Suprapubic skin (tissue), 4 donors: Measurements from ENCODE around the gene MRPS7. TPM values are rescaled to one million over a fixed set of nuclear protein-coding genes. Genes with fewer than 3 reads are reported as not detected.

Experiments
- DNase-seq, 2 donors: peaks; one replicate each; pipeline ENCODE4 v3.0.0-alpha.2; 2019; ENCODE audit warnings: low spot score in 2 of 2
- H3K27ac ChIP-seq: fragments of 200-600 bp; sonication (generic); one replicate; pipeline ENCODE4 v1.5.1; 2019
- H3K27me3 ChIP-seq: fragments of 200-600 bp; sonication (generic); one replicate; pipeline ENCODE4 v1.5.1; 2019
- H3K36me3 ChIP-seq: fragments of 200-600 bp; sonication (generic); one replicate; pipeline ENCODE4 v1.5.1; 2019
- H3K4me1 ChIP-seq: fragments of 200-600 bp; sonication (generic); one replicate; pipeline ENCODE4 v1.5.1; 2019
- H3K4me3 ChIP-seq: fragments of 200-600 bp; sonication (generic); one replicate; pipeline ENCODE4 v1.5.1; 2019; ENCODE audit warnings: mild to moderate bottlenecking
- H3K9me3 ChIP-seq: fragments of 200-600 bp; sonication (generic); one replicate; pipeline ENCODE4 v1.5.1; 2019
- EP300 ChIP-seq: sonication (generic); formaldehyde crosslinking; IDR thresholded peaks from one replicate; pipeline ENCODE4 v1.6.1; 2017; ENCODE audit warnings: antibody characterized with exemption
- POLR2A ChIP-seq, 2 donors: fragments of 450-650 bp; IDR thresholded peaks; one replicate each; pipeline ENCODE4 v1.6.1; 2017; ENCODE audit warnings: antibody characterized with exemption in 2 of 2, mild to moderate bottlenecking in 2 of 2, moderate library complexity in 2 of 2
- POLR2AphosphoS5 ChIP-seq, 3 donors: sonication (generic); formaldehyde crosslinking; IDR thresholded peaks; one replicate each; pipeline ENCODE4 v1.6.1; 2017; ENCODE audit warnings: antibody characterized with exemption in 3 of 3
- WGBS: methylation state at CpG from one replicate; pipeline ENCODE4 v1.1.5; 2018; 5-methylcytosine and 5-hydroxymethylcytosine counted together
- total RNA-seq, 4 donors: library from RNA; depleted of rRNA; stranded (reverse); fragments of >200 nt; gene quantifications; one replicate each; pipeline ENCODE4 v1.1.0, GENCODE V29; 2016
- TF ChIP-seq, protein P1 (sequence below), 2 donors: fragments of 200-600 bp in 1 of 2; fragments of 450-650 bp in 1 of 2; sonication (generic) in 1 of 2; IDR thresholded peaks; one replicate each; pipeline ENCODE4 v1.5.1; 2016 to 2019; ENCODE audit warnings: antibody characterized with exemption in 2 of 2, mild to moderate bottlenecking in 1 of 2, moderate library complexity in 1 of 2

MRPS7 gene
- total RNA-seq, 4 donors from 2014 or later = 19.2 to 36.4 (median 29.0) TPM

GRCh38 chr17:75308732-75309629 is 47.3 kb downstream of the MRPS7 start:
- no peaks in the 10 kb centered on the region for H3K9me3 ChIP-seq
- H3K36me3 ChIP-seq = no peaks in the 10 kb centered on the region
- H3K27me3 ChIP-seq = no peaks in the 10 kb centered on the region
- no peak for TF ChIP-seq POLR2AphosphoS5 (IDR thresholded peaks at IDR 0.05)
- H3K4me3 ChIP-seq = no peak overlapping the region
- peak overlapping the region; percentile 31 for H3K27ac ChIP-seq
- 63% methylated on average over 19 of the region's 20 CpGs for WGBS
- DNase-seq = no peak
- peaks cover 14% of the 10 kb centered on the region for H3K4me1 ChIP-seq

GRCh38 chr17:75313941-75314551 is 52.4 kb downstream of the MRPS7 start:
- DNase-seq = no peak
- H3K4me3 ChIP-seq = no peak overlapping the region
- H3K27ac ChIP-seq = no peak overlapping the region
- peaks cover 15% of the 10 kb centered on the region for H3K36me3 ChIP-seq
- TF ChIP-seq POLR2A (IDR thresholded peaks at IDR 0.05) (no peak), POLR2AphosphoS5 (IDR thresholded peaks at IDR 0.05) (no peak), EP300 (no peak)
- TF ChIP-seq, protein P1, sequence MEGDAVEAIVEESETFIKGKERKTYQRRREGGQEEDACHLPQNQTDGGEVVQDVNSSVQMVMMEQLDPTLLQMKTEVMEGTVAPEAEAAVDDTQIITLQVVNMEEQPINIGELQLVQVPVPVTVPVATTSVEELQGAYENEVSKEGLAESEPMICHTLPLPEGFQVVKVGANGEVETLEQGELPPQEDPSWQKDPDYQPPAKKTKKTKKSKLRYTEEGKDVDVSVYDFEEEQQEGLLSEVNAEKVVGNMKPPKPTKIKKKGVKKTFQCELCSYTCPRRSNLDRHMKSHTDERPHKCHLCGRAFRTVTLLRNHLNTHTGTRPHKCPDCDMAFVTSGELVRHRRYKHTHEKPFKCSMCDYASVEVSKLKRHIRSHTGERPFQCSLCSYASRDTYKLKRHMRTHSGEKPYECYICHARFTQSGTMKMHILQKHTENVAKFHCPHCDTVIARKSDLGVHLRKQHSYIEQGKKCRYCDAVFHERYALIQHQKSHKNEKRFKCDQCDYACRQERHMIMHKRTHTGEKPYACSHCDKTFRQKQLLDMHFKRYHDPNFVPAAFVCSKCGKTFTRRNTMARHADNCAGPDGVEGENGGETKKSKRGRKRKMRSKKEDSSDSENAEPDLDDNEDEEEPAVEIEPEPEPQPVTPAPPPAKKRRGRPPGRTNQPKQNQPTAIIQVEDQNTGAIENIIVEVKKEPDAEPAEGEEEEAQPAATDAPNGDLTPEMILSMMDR (IDR thresholded peaks at IDR 0.05) = no peak
- WGBS = 49% methylated on average over 14 of the region's 14 CpGs
- H3K9me3 ChIP-seq = no peaks in the 10 kb centered on the region
- no peaks in the 10 kb centered on the region for H3K27me3 ChIP-seq
- peaks cover 18% of the 10 kb centered on the region for H3K4me1 ChIP-seq

GRCh38 chr17:75315541-75316243 is 54.0 kb downstream of the MRPS7 start:
- H3K27ac ChIP-seq = no peak overlapping the region
- H3K9me3 ChIP-seq = no peaks in the 10 kb centered on the region
- H3K4me1 ChIP-seq = peaks cover 8% of the 10 kb centered on the region
- 67% methylated on average over 10 of the region's 19 CpGs for WGBS
- no peak for TF ChIP-seq POLR2AphosphoS5 (IDR thresholded peaks at IDR 0.05)
- no peak overlapping the region for H3K4me3 ChIP-seq
- no peak for DNase-seq
- H3K27me3 ChIP-seq = no peaks in the 10 kb centered on the region
- H3K36me3 ChIP-seq = peaks cover 29% of the 10 kb centered on the region

Other genes starting within 250 kb of the MRPS7 start
- 10 to 100 TPM; 20.2 to 68.2 (median 46.7) TPM for gene MRPL58, start 249.2 kb upstream of the MRPS7 start, total RNA-seq
- 100 to 1,000 TPM; 167 to 312 (median 272) TPM for gene ATP5PD, start 214.9 kb upstream of the MRPS7 start, total RNA-seq
- 10 to 100 TPM; 25.3 to 37.7 (median 31.3) TPM for gene KCTD2, start 214.7 kb upstream of the MRPS7 start, total RNA-seq
- gene SLC16A5, start 173.9 kb upstream of the MRPS7 start, total RNA-seq = 10 to 100 TPM; 59.1 to 93.3 (median 61.4) TPM
- 10 to 100 TPM in 2 of 4 donors, 1 to 10 TPM in 2; 7.5 to 15.5 (median 10.5) TPM for gene ARMC7, start 151.9 kb upstream of the MRPS7 start, total RNA-seq
- 10 to 100 TPM; 58.6 to 86.7 (median 69.6) TPM for gene NT5C, start 130.1 kb upstream of the MRPS7 start, total RNA-seq
- gene JPT1, start 107.4 kb upstream of the MRPS7 start, total RNA-seq = 10 to 100 TPM; 37.9 to 55.9 (median 50.4) TPM
- gene SUMO2, start 78.9 kb upstream of the MRPS7 start, total RNA-seq = 10 to 100 TPM; 52.0 to 73.9 (median 70.8) TPM
- 10 to 100 TPM; 27.3 to 71.7 (median 33.0) TPM for gene NUP85, start 56.2 kb upstream of the MRPS7 start, total RNA-seq
- gene GGA3, start 273 bp upstream of the MRPS7 start, total RNA-seq = 10 to 100 TPM; 27.0 to 68.8 (median 35.3) TPM
- gene MIF4GD, start 9.4 kb downstream of the MRPS7 start, total RNA-seq = 10 to 100 TPM; 24.2 to 44.1 (median 30.6) TPM
- gene SLC25A19, start 27.6 kb downstream of the MRPS7 start, total RNA-seq = 10 to 100 TPM in 2 of 4 donors, 1 to 10 TPM in 2; 6.1 to 14.4 (median 10.1) TPM
- gene GRB2, start 143.8 kb downstream of the MRPS7 start, total RNA-seq = 10 to 100 TPM; 44.9 to 62.6 (median 58.7) TPM
- gene TMEM94, start 194.8 kb downstream of the MRPS7 start, total RNA-seq = 100 to 1,000 TPM in 1 of 4 donors, 10 to 100 TPM in 3; 50.0 to 147 (median 81.7) TPM